HUES64 (cell line): ENCODE data around the gene NRSN1.
"Not testable (repeated sequence)": the region's sequence is repeated elsewhere in the genome, so short reads cannot be mapped to it uniquely, and the experiment has no call there.

Experiments
- H3K27ac ChIP-seq: 2 replicates; pipeline ENCODE4 v1.7.0; 2013; ENCODE audit warnings: low read depth, low read length, inconsistent platforms
- H3K27me3 ChIP-seq: 2 replicates; pipeline ENCODE4 v1.6.1; 2013; ENCODE audit warnings: mild to moderate bottlenecking, low read length; ENCODE audit not compliant: insufficient read depth
- H3K36me3 ChIP-seq: 2 replicates; pipeline ENCODE4 v1.6.1; 2013; ENCODE audit warnings: mild to moderate bottlenecking, low read length; ENCODE audit not compliant: insufficient read depth
- H3K4me1 ChIP-seq: 2 replicates; pipeline ENCODE4 v1.6.1; 2013; ENCODE audit warnings: mild to moderate bottlenecking, low read length, moderate library complexity; ENCODE audit not compliant: insufficient read depth
- H3K4me3 ChIP-seq: 2 replicates; pipeline ENCODE4 v1.5.1; 2013; ENCODE audit warnings: mild to moderate bottlenecking, low read length, moderate library complexity
- H3K9ac ChIP-seq: 2 replicates; pipeline ENCODE4 v1.6.1; 2013; ENCODE audit warnings: mild to moderate bottlenecking, low read depth, low read length
- H3K9me3 ChIP-seq: 2 replicates; pipeline ENCODE4 v1.6.1; 2013; ENCODE audit warnings: low read depth, low read length; ENCODE audit not compliant: insufficient read depth
- WGBS: fragments of 150-250, 120-280 bp; methylation state at CpG from one replicate; pipeline ENCODE4 v1.1.7; 2013; ENCODE audit warnings: missing lambda C conversion rate; 5-methylcytosine and 5-hydroxymethylcytosine counted together

The NRSN1 gene

DNA sequence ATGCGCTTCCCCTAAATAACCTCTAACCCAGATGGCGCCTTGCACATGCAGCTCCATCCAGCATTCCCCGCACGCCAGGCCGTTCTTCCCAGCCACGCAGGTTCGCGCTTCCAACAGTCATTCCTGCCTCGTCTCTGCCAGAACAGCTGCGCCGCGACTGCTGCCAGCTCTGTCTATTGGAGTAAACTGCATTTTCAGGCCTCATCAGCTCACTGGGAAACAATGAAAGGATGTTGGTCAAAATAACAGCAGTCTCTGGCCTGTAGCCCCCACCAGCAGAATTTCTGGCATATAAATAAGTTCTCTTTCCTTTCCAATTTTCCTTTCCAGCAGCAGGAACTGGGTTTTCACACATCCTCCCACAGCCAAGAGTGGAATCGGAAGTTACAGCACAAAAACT, 14.6 kb downstream of the NRSN1 start:
- Histone ChIP-seq H3K9ac (no peak overlapping the region), H3K27ac (no peak overlapping the region), H3K27me3 (no peaks in the 10 kb centered on the region; the same call in 1 of the 2 replicates), H3K4me1 (no peaks in the 10 kb centered on the region), H3K9me3 (no peaks in the 10 kb centered on the region), H3K4me3 (no peak overlapping the region), H3K36me3 (no peaks in the 10 kb centered on the region)
- 94% methylated on average over 13 of the region's 13 CpGs for WGBS

DNA sequence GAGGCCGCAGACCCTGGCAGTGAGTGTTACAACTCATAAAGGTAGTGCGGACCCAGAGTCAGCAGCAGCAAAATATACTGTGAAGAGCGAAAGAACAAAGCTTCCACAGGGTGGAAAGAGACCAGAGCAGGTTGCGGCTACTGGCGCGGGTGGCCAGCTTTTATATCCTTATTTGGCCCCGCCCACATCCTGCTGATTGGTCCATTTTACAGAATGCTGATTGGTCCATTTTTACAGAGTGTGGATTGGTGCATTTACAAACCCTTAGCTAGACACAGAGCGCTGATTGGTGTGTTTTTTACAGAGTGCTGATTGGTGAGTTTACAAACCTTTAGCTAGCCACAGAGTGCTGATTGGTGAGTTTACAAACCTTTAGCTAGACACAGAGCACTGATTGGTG, 16.7 kb downstream of the NRSN1 start:
- 94% methylated on average over 8 of the region's 8 CpGs for WGBS
- not testable (repeated sequence) for H3K27me3 ChIP-seq, H3K4me3 ChIP-seq, H3K36me3 ChIP-seq, H3K9ac ChIP-seq, H3K4me1 ChIP-seq, H3K27ac ChIP-seq, H3K9me3 ChIP-seq

DNA sequence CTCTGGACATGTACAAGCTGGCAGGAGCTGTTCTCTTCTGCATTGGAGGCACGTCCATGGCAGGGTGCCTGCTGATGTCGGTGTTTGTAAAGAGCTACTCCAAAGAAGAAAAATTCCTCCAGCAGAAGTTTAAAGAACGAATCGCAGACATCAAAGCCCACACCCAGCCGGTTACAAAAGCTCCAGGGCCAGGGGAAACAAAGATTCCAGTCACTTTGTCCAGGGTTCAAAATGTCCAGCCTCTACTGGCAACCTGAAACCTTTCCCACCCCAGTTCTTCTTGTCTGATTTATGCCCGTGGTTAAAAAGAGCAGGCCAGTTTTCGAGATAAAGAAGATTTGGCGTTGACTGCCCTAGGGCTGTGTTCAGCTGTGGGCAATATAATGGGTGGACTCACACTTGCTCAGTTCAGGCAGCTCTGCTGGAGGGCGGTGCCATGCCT, 19.7 kb downstream of the NRSN1 start:
- 85% methylated on average over 9 of the region's 9 CpGs for WGBS
- no peaks in the 10 kb centered on the region for H3K36me3 ChIP-seq
- H3K27ac ChIP-seq, result no peak overlapping the region

DNA sequence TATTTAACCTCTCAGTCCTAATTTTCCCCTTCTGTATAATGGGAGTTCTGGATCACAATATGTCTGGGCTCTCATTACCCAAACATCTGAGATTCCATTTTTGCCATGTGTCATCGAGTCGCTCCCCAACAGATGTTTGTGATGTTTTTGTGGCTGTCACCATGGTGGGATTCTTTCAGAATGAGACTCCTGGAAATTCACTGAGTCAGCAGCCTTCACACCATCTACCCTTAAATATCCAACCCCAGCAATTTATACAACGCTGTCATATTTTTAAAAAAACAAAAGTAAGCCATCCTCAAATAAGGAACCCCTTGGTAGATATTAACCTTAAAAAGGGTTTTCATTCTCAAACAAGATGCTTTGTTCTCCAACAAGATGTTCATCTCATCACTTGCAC, 20.9 kb downstream of the NRSN1 start:
- no peak overlapping the region for H3K9ac ChIP-seq
- no peaks in the 10 kb centered on the region for H3K9me3 ChIP-seq
- no peak overlapping the region for H3K4me3 ChIP-seq
- no peak overlapping the region for H3K27ac ChIP-seq
- no peaks in the 10 kb centered on the region for H3K27me3 ChIP-seq
- H3K36me3 ChIP-seq, result no peaks in the 10 kb centered on the region
- no peaks in the 10 kb centered on the region for H3K4me1 ChIP-seq
- WGBS, result 96% methylated on average over 3 of the region's 3 CpGs

More for the DNA sequence above, 19.7 kb downstream of the NRSN1 start:
- Histone ChIP-seq H3K9ac (no peak overlapping the region), H3K4me3 (no peak overlapping the region), H3K27me3 (no peaks in the 10 kb centered on the region), H3K9me3 (no peaks in the 10 kb centered on the region), H3K4me1 (no peaks in the 10 kb centered on the region)

DNA sequence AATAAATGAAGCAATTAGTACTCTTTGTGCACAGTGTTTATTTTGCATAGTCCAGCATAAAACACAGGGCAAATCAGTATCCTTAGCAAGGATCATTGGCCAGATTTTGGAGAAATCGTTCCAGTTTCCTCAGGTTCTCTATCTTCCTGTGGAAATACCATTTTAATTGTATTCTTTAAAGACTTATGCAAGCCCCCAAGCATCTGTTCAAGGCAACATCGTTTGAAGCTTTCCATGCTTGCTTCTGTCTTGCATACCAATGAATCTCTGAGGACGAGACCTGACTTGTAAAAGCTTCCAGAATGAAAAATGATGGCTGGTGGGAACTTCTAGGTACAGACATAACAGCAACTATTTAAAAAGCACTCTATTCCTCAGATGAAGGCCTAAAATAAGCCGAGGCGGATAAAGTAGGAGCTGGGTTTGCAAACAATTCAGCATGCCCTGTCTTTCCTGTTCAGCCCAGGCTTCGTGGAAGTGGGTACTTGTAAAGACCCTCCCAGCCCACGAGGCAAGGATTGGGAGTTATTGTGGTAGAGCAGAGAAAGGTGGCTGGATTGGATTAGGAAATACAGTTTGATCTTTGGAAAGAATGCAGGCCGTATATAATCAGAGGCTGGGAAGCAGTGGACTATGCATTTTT, 21.6 kb downstream of the NRSN1 start:
- WGBS, result 82% methylated on average over 8 of the region's 8 CpGs
- Histone ChIP-seq H3K27ac (no peak overlapping the region), H3K4me3 (no peak overlapping the region)

DNA sequence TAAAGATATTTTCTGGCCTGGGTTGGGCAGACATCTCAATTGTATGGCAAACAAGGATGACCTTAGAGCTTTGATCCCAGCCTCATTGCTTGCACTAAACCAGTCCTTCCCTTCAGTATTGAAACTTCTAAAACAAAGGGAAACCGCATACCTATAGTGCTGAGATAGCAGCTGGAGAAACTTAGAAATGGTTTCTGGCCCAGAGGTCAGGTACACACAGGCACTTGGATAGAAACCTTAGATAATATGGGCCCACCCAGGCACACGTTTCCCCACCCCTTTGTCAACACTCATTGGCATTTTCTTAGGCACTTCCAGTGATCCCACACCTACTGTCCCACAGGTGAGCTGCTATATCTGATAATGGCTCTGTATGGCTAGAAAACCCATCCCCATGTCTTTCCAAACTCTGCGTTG, 22.1 kb downstream of the NRSN1 start:
- Histone ChIP-seq H3K27me3 (no peaks in the 10 kb centered on the region), H3K4me1 (no peaks in the 10 kb centered on the region), H3K9ac (no peak overlapping the region), H3K9me3 (no peaks in the 10 kb centered on the region), H3K4me3 (no peak overlapping the region), H3K36me3 (no peaks in the 10 kb centered on the region), H3K27ac (no peak overlapping the region)
- 79% methylated on average over 3 of the region's 3 CpGs for WGBS

More for the DNA sequence above, 21.6 kb downstream of the NRSN1 start:
- Histone ChIP-seq H3K36me3 (no peaks in the 10 kb centered on the region), H3K27me3 (no peaks in the 10 kb centered on the region), H3K9ac (no peak overlapping the region), H3K9me3 (no peaks in the 10 kb centered on the region), H3K4me1 (no peaks in the 10 kb centered on the region)

DNA sequence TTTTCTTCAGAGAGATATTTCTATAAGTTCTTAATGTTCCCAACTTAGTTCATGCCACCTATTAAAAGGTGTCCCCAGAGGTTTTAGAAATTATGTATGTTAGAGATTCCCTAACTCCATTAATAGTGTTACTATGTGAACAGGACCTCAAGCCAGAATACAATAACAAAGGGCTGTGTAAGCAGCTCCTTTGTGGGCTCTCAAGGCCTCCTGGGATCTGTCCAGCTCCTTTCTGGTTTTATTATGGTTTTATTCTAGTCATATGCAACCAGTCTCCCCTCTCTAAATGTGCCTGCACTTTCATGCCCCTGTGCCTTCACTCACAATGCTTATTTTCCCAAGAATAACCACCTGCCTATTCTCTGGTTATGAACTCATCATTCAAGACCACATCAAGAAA, 22.7 kb downstream of the NRSN1 start:
- Histone ChIP-seq H3K27ac (no peak overlapping the region), H3K9me3 (no peaks in the 10 kb centered on the region), H3K4me3 (no peak overlapping the region), H3K27me3 (no peaks in the 10 kb centered on the region), H3K4me1 (no peaks in the 10 kb centered on the region), H3K36me3 (no peaks in the 10 kb centered on the region), H3K9ac (no peak overlapping the region)

DNA sequence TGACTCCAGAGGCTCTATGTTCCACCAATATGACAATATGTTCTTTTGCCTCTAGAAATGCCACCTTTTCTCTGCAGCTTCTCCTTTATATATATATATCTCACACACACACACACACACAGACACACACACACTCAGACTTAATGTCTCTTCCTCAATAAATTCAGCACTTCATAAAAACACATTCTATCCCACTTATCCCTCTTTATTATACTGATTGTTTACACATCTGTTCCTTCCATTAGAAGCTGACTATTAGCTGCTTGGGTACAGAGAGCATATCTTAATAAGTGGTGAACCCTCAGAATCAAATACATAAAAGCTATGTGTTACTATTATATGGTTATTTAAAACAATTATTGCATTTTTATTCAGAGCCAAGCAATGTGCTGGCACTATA, 23.3 kb downstream of the NRSN1 start:
- H3K4me3 ChIP-seq, result no peak overlapping the region
- no peaks in the 10 kb centered on the region for H3K27me3 ChIP-seq
- H3K36me3 ChIP-seq, result no peaks in the 10 kb centered on the region
- no peak overlapping the region for H3K9ac ChIP-seq
- H3K27ac ChIP-seq, result no peak overlapping the region
- H3K9me3 ChIP-seq, result no peaks in the 10 kb centered on the region
- H3K4me1 ChIP-seq, result no peaks in the 10 kb centered on the region

DNA sequence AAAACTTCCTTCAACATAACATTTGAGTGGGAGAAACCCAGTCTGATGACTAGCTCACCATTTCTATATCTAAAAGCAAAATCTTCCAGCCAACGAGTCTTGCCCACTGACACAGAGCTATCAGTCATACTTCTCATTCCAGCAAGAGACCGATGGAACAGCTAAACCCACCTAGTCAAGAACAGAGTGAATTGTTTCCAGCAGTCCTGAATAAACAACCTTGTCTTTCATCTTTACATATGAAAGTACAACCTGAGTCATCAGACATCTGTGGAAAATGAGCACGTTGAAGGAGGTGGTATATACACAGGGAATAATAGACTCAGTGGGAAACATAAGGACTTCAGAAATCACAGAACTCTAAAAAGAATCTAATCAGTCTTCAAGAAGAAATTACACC, 23.8 kb downstream of the NRSN1 start:
- Histone ChIP-seq H3K27ac (no peak overlapping the region), H3K9me3 (no peaks in the 10 kb centered on the region), H3K36me3 (no peaks in the 10 kb centered on the region), H3K4me3 (no peak overlapping the region), H3K9ac (no peak overlapping the region), H3K4me1 (no peaks in the 10 kb centered on the region), H3K27me3 (no peaks in the 10 kb centered on the region)
- 59% methylated on average over 3 of the region's 3 CpGs for WGBS

DNA sequence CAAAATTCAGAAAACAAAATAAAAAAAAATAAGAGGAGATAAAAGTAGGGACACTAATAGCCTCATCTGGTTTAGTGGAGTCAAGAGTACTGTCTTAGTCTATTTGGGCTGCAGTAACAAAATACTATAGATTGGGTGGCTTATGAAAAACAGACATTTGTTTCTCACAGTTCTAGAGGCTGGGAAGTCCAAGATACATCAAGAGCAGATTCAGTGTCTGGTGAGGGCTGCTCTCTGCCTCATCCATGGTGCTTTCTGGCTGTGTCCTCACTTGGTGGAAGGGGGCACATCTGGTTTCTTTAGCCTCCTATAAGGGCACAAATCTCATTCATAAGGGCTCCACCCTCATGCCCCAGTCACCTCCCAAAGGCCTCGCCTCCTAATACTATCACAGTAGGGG, 26.0 kb downstream of the NRSN1 start:
- Histone ChIP-seq H3K4me1 (no peaks in the 10 kb centered on the region), H3K9ac (no peak overlapping the region), H3K27ac (no peak overlapping the region), H3K4me3 (no peak overlapping the region), H3K36me3 (no peaks in the 10 kb centered on the region), H3K27me3 (no peaks in the 10 kb centered on the region), H3K9me3 (no peaks in the 10 kb centered on the region)
- no CpG with 5 or more reads among the region's 1 CpG for WGBS

DNA sequence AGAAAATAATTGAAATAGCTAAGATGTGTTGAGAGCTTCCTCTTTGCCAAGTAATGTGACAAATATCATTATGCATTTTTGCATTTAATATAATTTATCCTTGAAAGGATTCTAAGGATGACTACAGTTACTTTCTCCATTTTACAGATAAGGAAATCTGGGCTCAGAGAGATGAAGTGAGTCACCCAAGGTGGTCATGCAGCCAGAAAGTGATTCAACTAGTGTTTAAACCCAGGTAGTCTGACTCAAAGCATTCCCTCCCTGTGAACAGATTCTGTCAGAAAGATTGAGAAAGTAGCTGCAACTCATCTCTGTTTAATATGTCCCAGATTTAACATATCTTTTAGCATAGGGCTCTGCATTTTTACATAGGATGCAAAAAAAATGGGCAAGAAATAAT, 28.1 kb downstream of the NRSN1 start:
- Histone ChIP-seq H3K36me3 (no peaks in the 10 kb centered on the region), H3K4me1 (no peaks in the 10 kb centered on the region), H3K4me3 (no peak overlapping the region), H3K9ac (no peak overlapping the region), H3K27ac (no peak overlapping the region), H3K27me3 (no peaks in the 10 kb centered on the region), H3K9me3 (no peaks in the 10 kb centered on the region)

DNA sequence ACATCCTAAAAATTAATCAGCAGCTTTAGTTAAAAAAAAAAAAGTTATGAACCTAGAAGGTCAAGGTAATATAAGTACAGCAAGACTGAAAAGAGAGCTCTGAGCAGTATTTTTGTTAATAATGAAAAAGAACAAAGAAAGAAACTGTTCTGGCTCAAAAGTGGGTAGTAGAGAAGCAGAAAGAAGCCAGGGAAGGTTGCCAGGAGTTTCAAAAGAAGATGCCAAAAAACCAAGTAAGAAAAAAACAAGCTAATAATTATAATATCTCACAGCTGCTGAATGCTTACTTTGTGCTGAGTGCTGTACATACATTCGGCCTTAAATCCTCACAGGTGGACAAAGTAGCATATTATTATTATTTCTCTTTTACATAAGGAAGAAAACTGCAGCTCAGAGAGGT, 31.9 kb downstream of the NRSN1 start:
- H3K9me3 ChIP-seq, result no peaks in the 10 kb centered on the region
- no peak overlapping the region for H3K27ac ChIP-seq
- no peak overlapping the region for H3K9ac ChIP-seq
- 100% methylated on average over 1 of the region's 1 CpG for WGBS
- H3K36me3 ChIP-seq, result no peaks in the 10 kb centered on the region
- H3K4me1 ChIP-seq, result no peaks in the 10 kb centered on the region
- H3K4me3 ChIP-seq, result no peak overlapping the region
- no peaks in the 10 kb centered on the region for H3K27me3 ChIP-seq
